GM19023 (cell line): ENCODE measurements around the gene ARHGEF9.
"Not testable (repeated sequence)": the region's sequence is repeated elsewhere in the genome, so short reads cannot be mapped to it uniquely, and the experiment has no call there.

Experiments used
- ATAC-seq: cut with Tn5 transposase; IDR thresholded peaks from one replicate; pipeline ENCODE4 v1.9.1; 2021; ENCODE audit warnings: mild to moderate bottlenecking, moderate library complexity; ENCODE audit not compliant: unreplicated experiment

ARHGEF9 gene

GRCh38 chrX:63664741-63665140 lies 120.3 kb downstream of the ARHGEF9 start:
- ATAC-seq = no peak

GRCh38 chrX:63664083-63664482 lies 120.9 kb downstream of the ARHGEF9 start:
- no peak for ATAC-seq

GRCh38 chrX:63661676-63662075 lies 123.3 kb downstream of the ARHGEF9 start:
- no peak for ATAC-seq

GRCh38 chrX:63658920-63659319 lies 126.1 kb downstream of the ARHGEF9 start:
- ATAC-seq = no peak

GRCh38 chrX:63657821-63658220 lies 127.2 kb downstream of the ARHGEF9 start:
- no peak for ATAC-seq

GRCh38 chrX:63656871-63657580 lies 128.0 kb downstream of the ARHGEF9 start:
- no peak for ATAC-seq

GRCh38 chrX:63652086-63652765 lies 132.8 kb downstream of the ARHGEF9 start:
- no peak for ATAC-seq

GRCh38 chrX:63645748-63646147 lies 139.3 kb downstream of the ARHGEF9 start:
- ATAC-seq = not testable (repeated sequence)

GRCh38 chrX:63635750-63636149 lies 149.3 kb downstream of the ARHGEF9 start:
- ATAC-seq = no peak

GRCh38 chrX:63613531-63614028 lies 171.4 kb downstream of the ARHGEF9 start:
- ATAC-seq = no peak

GRCh38 chrX:63585936-63586335 lies 199.1 kb downstream of the ARHGEF9 start:
- ATAC-seq = no peak
